Measurements from ENCODE around the gene DAB2. TPM values are rescaled to one million over a fixed set of nuclear protein-coding genes. Genes with fewer than 3 reads are reported as not detected.
"Not testable (repeated sequence)": the region's sequence is repeated elsewhere in the genome, so short reads cannot be mapped to it uniquely, and the experiment has no call there.

DAB2 gene
- total RNA-seq, 2 experiments from 2014 or later = 0.40 TPM; not detected in 1

DNA sequence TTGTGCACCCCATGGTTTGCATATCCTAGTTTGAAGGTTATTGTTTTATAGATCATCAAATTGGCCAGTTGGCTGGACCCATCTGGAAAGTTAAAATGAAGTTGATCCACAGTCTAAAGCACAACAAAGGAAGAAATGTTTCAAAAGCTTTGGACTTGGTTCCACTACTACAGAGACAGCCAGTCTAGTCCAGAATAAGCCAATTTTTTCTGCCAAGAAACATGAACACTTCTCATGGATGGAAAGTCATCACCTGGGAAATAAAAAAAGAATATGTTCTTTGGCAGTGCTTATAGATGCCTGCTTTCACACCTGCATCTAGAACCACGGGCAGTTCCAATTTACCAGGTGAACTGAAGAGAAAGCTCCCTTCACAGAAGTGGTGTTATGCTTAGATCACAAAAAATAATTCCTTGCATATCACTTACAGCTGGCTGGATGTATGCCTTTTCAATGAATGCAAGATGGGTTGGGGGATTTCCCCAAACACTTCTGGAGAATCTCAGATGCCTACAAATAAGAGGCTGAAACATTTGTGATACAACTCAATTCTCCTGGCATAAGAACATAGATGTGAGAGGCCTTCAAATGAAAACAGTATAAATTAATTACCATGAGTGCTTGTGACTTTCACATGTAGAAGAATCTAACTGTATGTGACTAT is 87.4 kb downstream of the DAB2 start:
- Histone ChIP-seq H3K4me2 (ENCODE audit: low read length) (no peak overlapping the region), H2AFZ (ENCODE audit: low read length) (no peak overlapping the region), H3K4me3 (ENCODE audit: low read depth, low read length, poor library complexity, severe bottlenecking) (no peak overlapping the region), H4K20me1 (ENCODE audit: insufficient read depth, low read length) (no peaks in the 10 kb centered on the region), H3K36me3 (ENCODE audit: insufficient read depth, low read length) (no peaks in the 10 kb centered on the region), H3K9me3 (ENCODE audit: low read length) (no peaks in the 10 kb centered on the region), H3K4me1 (ENCODE audit: insufficient read depth, low read length, poor library complexity, severe bottlenecking) (no peaks in the 10 kb centered on the region), H3K79me2 (ENCODE audit: insufficient read depth, low read depth, low read length) (no peaks in the 10 kb centered on the region), H3K9me2 (ENCODE audit: insufficient read depth, low read length) (no peaks in the 10 kb centered on the region), H3K27ac (ENCODE audit: low read depth, low read length, poor library complexity, severe bottlenecking) (no peak overlapping the region)
- POLR2A ChIA-PET = interaction anchor here (1.1 kb wide), 1 partner anchor 10 kb away, joined by 3 read pairs; no protein-coding TSS in a partner anchor
- intact Hi-C loops (cut with micrococcal nuclease; ENCODE audit: unreplicated experiment) = no loop called here
- TF ChIP-seq EZH2phosphoT487 (IDR thresholded peaks at IDR 0.05; ENCODE audit: borderline replicate concordance, low read depth, low read length) = no peak
- no peak for TF ChIP-seq CTCF (conservative IDR thresholded peaks at IDR 0.05; ENCODE audit: low read length)
- CTCF ChIA-PET (ENCODE audit: unreplicated experiment) = no interaction called here
- DNase-seq (ENCODE audit: low spot score) = no peak
- BruUV-seq (replicated peaks) = no TSS peak

DNA sequence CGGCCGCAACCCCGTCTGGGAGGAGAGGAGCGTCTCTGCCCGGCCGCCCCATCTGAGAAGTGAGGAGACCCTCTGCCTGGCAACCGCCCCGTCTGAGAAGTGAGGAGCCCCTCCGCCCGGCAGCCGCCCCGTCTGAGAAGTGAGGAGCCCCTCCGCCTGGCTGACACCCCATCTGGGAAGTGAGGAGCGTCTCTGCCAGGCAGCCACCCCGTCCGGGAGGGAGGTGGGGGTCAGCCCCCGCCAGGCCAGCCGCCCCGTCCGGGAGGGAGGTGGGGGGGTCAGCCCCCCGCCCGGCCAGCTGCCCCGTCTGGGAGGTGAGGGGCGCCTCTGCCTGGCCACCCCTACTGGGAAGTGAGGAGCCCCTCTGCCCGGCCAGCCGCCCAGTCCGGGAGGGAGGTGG is 90.5 kb downstream of the DAB2 start:
- H3K9me3 ChIP-seq (ENCODE audit: low read length); H3K27ac ChIP-seq (ENCODE audit: low read depth, low read length, poor library complexity, severe bottlenecking); CTCF ChIA-PET (ENCODE audit: unreplicated experiment); H2AFZ ChIP-seq (ENCODE audit: low read length); POLR2A ChIA-PET; H3K4me2 ChIP-seq (ENCODE audit: low read length); H4K20me1 ChIP-seq (ENCODE audit: insufficient read depth, low read length); DNase-seq (ENCODE audit: low spot score); H3K9me2 ChIP-seq (ENCODE audit: insufficient read depth, low read length); H3K36me3 ChIP-seq (ENCODE audit: insufficient read depth, low read length); BruUV-seq (replicated peaks); H3K4me3 ChIP-seq (ENCODE audit: low read depth, low read length, poor library complexity, severe bottlenecking); H3K79me2 ChIP-seq (ENCODE audit: insufficient read depth, low read depth, low read length); intact Hi-C loops (cut with micrococcal nuclease; ENCODE audit: unreplicated experiment); H3K4me1 ChIP-seq (ENCODE audit: insufficient read depth, low read length, poor library complexity, severe bottlenecking): not testable (repeated sequence)

GRCh38 chr5:39333104-39333503 is 91.7 kb downstream of the DAB2 start:
- intact Hi-C loops (cut with micrococcal nuclease; ENCODE audit: unreplicated experiment) = no loop called here
- Histone ChIP-seq H4K20me1 (ENCODE audit: insufficient read depth, low read length) (no peaks in the 10 kb centered on the region), H3K9me2 (ENCODE audit: insufficient read depth, low read length) (no peaks in the 10 kb centered on the region), H3K9me3 (ENCODE audit: low read length) (no peaks in the 10 kb centered on the region), H3K4me3 (ENCODE audit: low read depth, low read length, poor library complexity, severe bottlenecking) (no peak overlapping the region), H3K4me2 (ENCODE audit: low read length) (no peak overlapping the region), H3K79me2 (ENCODE audit: insufficient read depth, low read depth, low read length) (no peaks in the 10 kb centered on the region), H3K4me1 (ENCODE audit: insufficient read depth, low read length, poor library complexity, severe bottlenecking) (no peaks in the 10 kb centered on the region), H2AFZ (ENCODE audit: low read length) (no peak overlapping the region), H3K36me3 (ENCODE audit: insufficient read depth, low read length) (no peaks in the 10 kb centered on the region), H3K27ac (ENCODE audit: low read depth, low read length, poor library complexity, severe bottlenecking) (no peak overlapping the region)
- TF ChIP-seq CTCF (conservative IDR thresholded peaks at IDR 0.05; ENCODE audit: low read length) (no peak), EZH2phosphoT487 (IDR thresholded peaks at IDR 0.05; ENCODE audit: borderline replicate concordance, low read depth, low read length) (no peak)
- DNase-seq (ENCODE audit: low spot score) = no peak
- CTCF ChIA-PET (ENCODE audit: unreplicated experiment) = no interaction called here
- POLR2A ChIA-PET = no interaction called here
- BruUV-seq (replicated peaks) = no TSS peak
